DMS153 (cell line): ENCODE measurements around the gene SMPD3.
A peak's percentile ranks its signal among the peaks of the same experiment; 100 is the strongest.

ENCODE experiments used
- DNase-seq: peaks from one replicate; lab custom pipeline; 2025; lab: John Stamatoyannopoulos, UW

The SMPD3 gene

GRCh38 chr16:68433316-68433715 lies 15.0 kb downstream of the SMPD3 start:
- DNase-seq, result no peak

GRCh38 chr16:68432701-68433100 lies 15.6 kb downstream of the SMPD3 start:
- no peak for DNase-seq

DNA sequence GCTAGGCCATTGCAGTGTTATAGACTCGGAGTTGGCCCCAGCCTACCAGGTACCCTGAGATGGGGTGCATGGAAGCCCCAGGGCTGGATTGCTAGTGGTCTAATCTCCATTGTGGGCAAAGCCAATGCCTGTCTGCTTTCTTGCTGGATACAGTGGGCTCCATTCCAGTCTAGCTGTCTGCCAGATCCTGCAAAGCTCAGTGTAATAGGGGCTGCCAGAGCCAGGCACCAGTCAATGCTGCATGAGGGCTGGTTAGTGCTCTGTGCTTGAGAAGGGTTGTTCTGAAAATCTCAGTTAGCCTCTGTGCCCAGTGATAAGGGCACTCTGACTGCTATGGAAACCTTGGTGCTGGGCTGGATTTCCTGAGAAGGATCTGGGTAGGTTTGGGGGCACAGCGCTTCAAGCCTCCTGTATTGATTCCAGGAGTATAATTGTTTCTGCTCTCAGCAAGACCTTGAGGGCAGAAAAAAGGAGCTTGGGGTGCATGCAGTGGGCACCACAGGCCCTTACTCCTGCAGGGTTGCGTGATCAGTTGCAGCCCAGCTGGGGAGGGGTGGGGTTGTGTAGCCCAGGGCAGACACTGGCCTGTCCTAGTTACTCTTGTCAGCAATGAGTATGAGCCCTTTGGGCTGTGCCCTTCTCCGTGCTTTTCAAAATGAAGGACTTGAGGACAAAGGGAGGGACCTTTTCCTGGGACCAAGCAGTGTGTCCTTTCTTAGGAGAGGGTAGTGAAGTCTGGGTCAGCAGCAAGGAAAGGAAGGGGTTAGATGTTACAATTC lies 19.0 kb downstream of the SMPD3 start:
- no peak for DNase-seq

- DNase-seq, result no peak
Observed at GRCh38 chr16:68427649-68428303, 20.5 kb downstream of the SMPD3 start.

GRCh38 chr16:68426347-68426652 lies 22.0 kb downstream of the SMPD3 start:
- no peak for DNase-seq

- DNase-seq, result peak; percentile 78
Observed at GRCh38 chr16:68425498-68426346, 22.6 kb downstream of the SMPD3 start.

DNA sequence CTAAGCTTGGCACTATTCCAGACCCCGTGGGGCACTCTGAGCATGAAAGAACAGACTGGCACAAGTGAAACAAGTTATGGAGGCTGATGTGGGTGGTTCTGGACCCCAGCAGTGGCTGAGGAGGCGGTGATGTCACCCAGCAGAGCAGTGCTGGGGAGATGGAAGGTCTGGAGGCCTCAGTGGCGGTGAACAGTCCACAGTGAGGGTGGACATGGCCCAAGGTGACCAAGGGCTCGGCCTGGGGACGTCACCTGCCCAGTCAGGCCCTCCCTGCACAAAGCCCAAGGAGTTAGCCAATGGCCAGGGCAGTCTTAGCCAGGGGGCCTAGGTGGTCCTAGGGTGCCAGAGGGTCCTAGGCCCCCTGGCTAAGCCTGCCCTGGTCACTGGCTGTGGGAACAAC lies 24.5 kb downstream of the SMPD3 start:
- DNase-seq, result no peak

DNA sequence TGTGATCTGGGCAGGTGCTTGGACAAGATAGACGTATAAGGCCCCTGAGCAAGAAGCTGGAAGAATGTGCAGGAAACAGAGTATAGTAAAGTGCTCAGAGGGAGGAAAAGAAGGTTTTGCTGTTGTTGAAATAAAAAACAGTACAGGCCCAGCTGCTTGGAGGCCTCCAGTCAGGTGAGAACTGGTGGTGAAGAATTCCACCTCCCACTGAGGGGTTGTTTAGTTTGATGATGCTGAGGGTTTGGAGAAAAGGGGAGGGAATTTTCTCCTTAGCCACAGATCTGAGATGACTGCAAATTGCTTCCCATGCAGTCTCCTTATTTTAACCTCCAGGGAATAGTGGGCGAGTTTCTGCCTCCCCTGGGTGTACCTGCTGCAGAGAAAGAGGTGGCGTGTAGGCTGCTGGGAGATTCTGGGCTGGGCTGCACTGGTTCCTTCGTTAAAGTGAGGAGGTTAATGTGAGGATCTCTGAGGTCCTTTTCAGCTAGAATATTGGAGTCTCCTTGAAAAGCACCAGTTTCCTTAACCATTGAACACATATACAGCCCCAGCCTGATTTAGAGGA lies 25.8 kb downstream of the SMPD3 start:
- no peak for DNase-seq

DNA sequence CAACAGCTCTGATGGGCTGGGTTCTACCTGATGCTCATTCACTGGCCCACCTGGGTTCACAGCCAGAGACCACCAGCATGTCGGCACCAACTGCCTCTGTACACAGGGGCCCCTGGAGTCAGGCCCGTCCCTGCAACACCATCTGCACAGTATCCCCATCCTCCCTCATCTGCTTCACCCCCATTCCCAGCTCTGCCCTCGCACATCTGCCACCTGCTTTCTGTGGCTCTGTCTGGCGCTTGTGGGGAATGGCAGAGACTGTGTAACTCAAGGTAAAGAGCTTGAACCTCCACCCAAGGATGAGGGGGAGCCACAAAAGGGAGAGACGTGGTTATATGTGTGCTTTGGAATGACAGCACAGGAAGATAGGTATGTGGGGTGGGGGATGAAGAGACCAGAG lies 27.2 kb downstream of the SMPD3 start:
- DNase-seq, result no peak

GRCh38 chr16:68420366-68420942 lies 27.9 kb downstream of the SMPD3 start:
- peak; percentile 96 for DNase-seq

GRCh38 chr16:68417711-68418301 lies 30.5 kb downstream of the SMPD3 start:
- DNase-seq, result peak; percentile 92

GRCh38 chr16:68416057-68417046 lies 32.0 kb downstream of the SMPD3 start:
- DNase-seq, result peak; percentile 98

GRCh38 chr16:68414581-68414980 lies 33.7 kb downstream of the SMPD3 start:
- no peak for DNase-seq

GRCh38 chr16:68412061-68412460 lies 36.2 kb downstream of the SMPD3 start:
- no peak for DNase-seq

GRCh38 chr16:68411086-68411485 lies 37.2 kb downstream of the SMPD3 start:
- no peak for DNase-seq

GRCh38 chr16:68408967-68409366 lies 39.3 kb downstream of the SMPD3 start:
- no peak for DNase-seq

DNA sequence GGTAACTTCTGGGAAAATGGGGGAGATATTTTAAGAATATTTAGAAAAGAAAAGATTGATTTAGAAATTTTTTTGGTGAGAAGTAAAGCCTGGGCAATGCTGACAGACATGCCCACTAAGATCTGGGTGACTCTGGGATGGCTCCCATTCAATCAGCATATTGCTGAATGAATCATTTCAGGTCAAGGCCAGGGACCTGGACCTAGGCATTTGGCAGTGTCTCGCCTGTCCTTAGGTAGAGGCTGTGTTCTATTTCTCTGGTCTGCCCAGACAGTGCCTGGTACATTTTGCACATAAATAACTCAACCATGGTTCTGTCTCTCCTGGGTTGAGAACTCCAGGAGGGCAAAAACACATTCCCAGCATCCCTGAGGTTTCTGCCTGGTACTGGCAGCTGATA lies 39.9 kb downstream of the SMPD3 start:
- DNase-seq, result no peak

- peak; percentile 90 for DNase-seq
Observed at GRCh38 chr16:68406458-68407152, 41.7 kb downstream of the SMPD3 start.

DNA sequence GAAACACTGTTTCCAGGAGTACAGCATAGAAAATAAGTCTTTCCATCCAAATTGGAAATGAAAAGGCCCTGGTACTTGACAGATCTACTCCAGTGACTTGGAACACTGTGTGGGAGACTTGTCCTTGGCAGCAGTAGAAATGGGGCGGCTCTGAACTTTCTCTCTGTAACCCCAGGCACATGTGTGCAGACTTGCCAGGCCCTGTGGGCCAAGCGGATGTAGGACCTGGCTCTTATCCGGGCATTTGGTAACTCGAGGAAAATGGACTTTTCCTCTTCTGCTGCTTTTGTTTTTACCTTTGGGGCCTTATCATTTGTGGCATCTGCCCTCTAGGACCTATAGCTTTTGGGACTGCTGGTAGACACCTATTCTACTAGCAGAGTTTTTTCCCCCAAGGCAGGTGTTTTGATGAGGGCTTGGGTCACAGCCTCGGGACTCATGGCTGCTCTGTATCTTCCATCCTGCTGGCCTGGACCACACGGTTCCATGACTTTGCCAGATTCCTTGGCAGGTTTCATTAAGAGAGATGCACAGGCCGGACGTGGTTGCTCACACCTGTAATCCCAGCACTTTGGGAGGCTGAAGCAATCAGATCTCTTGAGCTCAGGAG lies 43.5 kb downstream of the SMPD3 start:
- no peak for DNase-seq

DNA sequence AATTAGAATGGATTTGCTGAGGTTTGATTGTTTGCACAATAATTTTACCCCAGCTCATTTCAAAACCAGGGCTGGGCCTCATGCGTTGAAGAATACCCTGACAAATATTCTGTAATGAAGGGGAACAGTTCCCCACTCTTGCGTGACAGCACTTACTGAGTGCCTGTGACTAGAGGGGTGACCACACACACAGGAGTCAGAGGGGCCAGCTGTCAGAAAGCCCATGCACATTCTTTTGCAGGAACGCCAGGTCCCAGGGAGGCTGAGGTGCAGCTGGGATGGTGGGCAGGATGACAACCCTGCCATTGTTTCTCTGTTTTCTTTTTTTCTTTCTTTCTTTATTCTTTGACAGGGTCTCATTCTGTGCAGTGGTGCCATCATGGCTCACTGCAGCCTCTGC lies 44.6 kb downstream of the SMPD3 start:
- DNase-seq, result no peak
